ENCODE measurements around the gene FIBCD1.
"Not testable (repeated sequence)": the region's sequence is repeated elsewhere in the genome, so short reads cannot be mapped to it uniquely, and the experiment has no call there.

Gene FIBCD1

DNA sequence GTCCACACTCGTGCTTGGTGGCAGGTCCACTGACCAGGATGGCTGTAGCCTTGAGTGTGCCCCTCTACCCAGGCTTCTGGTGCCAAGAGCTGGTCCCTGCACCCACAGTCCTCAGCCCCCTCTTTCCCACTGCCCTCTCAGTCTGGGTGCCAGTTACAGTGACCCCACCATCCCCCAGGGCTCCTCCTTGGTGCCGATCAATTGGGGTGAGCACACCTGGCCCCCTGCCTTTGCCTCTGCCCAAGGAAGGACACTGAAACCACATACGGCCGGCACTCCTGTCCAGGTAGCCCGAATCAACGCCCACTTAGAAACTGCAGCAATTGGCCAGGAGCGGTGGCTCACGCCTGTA lies 24.0 kb downstream of the FIBCD1 start:
- no peak overlapping the region for H3K4me3 ChIP-seq (ENCODE audit: low read depth, low read length)
- DNase-seq (ENCODE audit: low read depth), result no peak

DNA sequence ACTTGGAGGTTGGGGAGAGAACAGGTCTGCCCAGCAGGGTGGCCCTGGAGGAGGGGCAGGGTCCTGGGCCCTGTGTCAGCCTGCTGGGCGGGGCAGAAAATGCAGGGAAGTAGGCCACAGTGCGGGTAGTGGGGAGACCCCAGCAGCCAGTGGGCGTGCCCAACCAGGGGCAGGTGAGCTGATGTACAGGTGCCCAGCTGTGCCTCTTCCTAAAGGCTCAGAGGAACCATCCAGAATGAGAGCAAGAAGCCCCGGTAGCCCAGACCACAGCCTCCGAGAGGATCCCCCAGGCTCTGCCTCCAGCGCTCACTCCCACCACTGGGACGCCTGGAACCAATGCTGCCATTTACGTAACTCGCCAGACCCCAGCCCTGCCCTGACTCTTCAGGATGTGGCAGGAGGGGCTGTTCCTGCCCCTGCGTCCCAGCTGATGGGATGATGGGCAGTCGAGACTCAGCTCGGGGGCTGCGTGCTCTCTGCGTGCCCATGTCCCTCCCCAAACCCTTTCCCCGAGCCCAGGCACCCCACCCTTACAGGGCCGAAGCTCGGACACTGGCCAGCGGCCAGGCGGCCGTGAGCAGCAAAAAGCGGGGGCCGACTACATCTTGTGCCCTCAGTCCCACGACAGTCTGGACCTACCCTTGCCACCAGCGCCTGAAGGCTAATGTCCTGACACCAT lies 24.5 kb downstream of the FIBCD1 start:
- no peak for DNase-seq (ENCODE audit: low read depth)
- no peak overlapping the region for H3K4me3 ChIP-seq (ENCODE audit: low read depth, low read length)

DNA sequence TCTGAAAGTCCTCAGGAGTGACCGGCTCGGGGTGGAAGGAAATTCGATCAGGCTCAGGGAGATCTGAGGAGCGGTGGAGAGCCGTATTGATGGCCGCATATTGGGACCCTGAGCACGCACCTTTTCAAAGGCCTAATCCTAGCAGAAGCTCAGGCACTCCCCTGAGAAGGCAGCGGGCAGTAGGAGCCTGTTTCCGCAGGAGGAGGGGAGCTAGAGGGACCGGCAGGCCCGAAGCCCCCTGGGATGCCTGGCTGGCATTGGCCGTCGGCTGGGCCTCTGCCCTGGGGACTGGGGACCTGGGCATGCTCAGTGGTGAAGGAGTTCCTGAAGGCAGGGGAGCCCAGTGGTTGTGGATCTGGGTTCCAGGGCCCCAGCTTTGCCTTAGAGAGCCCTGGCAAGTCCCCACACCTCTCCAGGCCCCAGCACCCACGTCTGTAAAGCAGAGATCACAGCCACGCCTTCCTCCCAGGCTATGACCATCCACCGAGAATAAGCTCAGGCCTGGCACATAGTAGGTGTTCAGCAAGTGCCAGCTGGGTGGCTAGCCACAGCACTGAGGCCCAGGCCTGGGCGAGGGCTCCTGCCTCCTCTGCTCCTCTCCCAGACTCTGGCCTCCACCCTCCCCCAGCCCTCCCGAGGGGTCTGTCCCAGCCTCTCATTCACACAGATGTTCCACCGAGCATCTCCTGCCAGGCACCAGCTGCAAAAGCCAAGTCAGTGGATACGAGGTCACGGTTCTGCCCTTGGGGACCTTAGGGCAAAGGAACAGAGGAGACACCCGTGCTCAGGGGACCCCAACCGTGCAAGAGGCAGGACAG lies 25.2 kb downstream of the FIBCD1 start:
- no peak overlapping the region for H3K4me3 ChIP-seq (ENCODE audit: low read depth, low read length)
- no peak for DNase-seq (ENCODE audit: low read depth)

DNA sequence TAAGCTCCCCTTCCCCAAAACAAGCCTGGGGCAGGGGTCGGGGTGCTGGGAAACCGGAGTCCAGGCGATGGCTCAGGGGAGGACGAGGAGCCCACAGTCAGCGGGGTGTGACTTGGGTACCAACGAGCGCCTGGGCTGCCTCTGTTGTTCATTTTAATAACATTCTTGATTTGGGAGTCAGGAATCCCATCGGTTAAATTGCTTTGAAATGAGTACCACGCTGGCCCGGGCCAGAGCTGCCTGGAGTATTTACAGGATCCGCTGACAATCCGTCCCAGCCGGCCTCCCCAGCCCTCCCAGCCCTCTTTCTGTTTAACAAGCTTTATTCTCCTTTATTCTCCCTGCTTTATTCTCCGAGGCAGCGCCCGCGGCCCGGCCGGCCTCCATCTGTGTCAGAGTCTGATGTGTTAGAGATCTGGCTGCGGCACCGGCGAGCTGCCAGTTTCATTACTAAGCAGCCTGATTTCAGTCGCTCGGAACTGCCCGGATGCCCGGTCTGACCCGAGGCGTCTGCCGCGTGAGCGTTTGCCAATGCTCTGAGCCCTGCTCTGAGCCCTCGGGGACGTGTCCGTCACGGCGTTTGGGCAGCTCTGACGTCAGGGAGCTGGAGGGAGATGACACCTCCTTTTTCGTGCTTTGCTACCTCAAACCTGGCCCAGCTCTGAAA lies 26.0 kb downstream of the FIBCD1 start:
- no peak overlapping the region for H3K4me3 ChIP-seq (ENCODE audit: low read depth, low read length)
- peak; percentile 42 for DNase-seq (ENCODE audit: low read depth)

DNA sequence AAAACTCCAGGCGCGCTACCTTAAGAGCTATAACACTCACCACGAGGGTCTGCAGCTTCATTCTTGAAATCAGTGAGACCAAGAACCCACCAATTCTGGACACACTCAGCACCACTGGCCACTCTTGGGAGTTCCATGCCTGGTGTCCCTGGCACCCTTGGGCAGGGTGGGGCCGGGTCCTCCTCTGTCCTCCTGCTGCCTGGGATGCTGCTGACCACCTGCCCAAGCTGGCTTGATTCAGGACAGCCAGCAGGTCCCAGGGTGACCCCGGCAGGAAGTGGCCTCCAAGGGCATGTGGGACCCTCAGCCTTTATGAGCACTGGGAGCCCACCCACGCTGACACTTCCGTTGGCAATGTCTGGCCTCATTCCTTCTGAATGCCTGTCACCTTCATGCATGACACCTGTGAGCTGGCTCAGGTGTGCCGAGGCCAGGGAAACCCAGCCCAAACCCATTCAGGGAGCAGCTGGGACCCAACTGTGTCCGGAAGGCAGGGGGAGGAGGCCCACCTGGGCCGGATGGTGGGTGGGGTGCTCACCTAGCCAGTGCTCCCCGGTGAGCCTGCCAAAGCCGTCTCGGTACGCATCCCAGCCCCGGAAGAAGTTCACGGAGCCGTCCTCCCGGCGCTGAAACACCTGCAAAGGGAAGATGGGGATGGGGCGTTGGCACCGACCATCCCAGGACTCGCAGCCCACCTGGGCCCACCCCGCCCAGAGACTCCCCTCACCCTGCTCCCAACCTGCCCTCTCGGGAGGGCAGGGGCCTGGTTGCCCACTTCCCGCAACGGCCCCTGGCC lies 27.6 kb downstream of the FIBCD1 start:
- no peak for DNase-seq (ENCODE audit: low read depth)
- H3K4me3 ChIP-seq (ENCODE audit: low read depth, low read length), result no peak overlapping the region

DNA sequence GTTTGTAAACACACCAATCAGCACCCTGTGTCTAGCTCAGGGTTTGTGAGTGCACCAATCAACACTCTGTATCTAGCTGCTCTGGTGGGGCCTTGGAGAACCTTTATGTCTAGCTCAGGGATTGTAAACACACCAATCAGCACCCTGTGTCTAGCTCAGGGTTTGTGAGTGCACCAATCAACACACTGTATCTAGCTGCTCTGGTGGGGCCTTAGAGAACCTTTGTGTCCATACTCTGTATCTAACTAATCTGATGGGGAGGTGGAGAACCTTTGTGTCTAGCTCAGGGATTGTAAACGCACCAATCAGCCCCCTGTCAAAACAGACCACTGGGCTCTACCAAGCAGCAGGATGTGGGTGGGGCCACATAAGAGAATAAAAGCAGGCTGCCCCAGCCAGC lies 28.4 kb downstream of the FIBCD1 start:
- H3K4me3 ChIP-seq (ENCODE audit: low read depth, low read length), result not testable (repeated sequence)

DNA sequence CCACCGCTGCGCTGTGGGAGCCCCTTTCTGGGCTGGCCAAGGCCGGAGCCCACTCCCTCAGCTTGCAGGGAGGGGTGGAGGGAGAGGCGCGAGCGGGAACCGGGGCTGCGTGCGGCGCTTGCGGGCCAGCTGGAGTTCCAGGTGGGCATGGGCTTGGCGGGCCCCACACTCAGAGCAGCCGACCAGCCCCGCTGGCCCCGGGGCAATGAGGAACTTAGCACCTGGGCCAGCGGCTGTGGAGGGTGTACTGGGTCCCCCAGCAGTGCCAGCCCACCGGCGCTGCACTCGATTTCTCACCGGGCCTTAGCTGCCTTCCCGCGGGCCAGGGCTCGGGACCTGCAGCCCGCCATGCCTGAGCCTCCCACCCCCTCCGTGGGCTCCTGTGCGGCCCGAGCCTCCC lies 29.0 kb downstream of the FIBCD1 start:
- not testable (repeated sequence) for DNase-seq (ENCODE audit: low read depth); H3K4me3 ChIP-seq (ENCODE audit: low read depth, low read length)

More for the DNA sequence above, 28.4 kb downstream of the FIBCD1 start:
- DNase-seq (ENCODE audit: low read depth), result not testable (repeated sequence)

DNA sequence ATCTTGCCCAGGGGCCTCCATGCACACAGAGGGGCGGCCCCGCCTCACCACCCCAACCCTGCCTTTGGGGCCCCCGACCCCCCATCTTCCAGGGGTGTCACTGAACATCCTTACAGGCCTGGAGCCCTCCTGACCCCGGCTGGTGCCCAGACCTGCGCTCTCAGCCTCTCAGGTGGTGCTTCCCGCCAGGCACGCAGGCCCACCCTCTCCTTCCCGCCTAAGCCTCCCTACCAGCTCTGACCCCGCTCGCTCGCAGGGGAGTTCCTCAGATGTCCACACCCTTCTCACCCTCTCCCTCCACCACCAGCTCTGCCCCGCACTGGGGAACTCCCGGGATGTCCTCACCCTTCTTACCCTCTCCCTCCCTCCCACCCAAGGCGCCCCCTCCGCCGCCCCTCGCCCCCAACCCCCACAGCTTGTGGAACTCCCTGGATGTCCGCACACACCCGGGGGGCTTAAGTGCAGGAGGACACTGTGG lies 30.1 kb downstream of the FIBCD1 start:
- DNase-seq (ENCODE audit: low read depth), result no peak
- H3K4me3 ChIP-seq (ENCODE audit: low read depth, low read length), result no peak overlapping the region

DNA sequence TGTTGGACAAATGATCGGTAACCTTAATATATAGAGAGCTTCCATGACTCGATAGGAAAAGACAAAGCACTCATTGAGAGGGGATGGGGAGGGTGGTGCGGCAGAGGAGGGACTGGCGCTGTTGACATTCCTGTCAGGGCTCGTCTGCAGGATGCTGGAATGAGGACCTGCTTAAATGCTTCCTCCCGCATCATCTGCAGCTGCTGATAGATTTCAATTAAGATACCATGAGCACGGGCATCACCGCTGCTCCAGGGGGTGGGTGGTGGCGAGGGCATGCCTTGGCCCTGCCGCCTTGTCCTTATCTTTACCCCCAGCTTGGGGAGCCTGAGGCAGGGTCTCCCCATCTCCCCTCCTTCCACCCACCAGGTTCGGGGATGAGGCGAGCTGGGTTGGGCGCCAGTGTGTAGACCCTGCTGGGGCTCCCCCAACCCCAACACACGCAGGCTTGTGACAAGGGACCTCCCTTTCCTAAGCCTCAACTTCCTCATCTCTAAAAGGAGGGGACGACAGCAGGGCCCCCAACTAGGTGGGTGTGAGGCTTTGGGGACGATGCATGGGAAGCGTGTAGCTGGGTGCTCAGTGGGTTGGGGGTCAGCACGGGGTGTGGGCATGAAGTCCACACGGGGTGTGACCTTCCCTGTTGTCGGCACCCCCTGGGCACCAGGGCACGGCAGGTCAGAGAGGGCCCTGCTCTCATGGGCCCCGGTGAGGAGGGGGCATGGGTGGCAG lies 30.7 kb downstream of the FIBCD1 start:
- H3K4me3 ChIP-seq (ENCODE audit: low read depth, low read length), result no peak overlapping the region
- no peak for DNase-seq (ENCODE audit: low read depth)

DNA sequence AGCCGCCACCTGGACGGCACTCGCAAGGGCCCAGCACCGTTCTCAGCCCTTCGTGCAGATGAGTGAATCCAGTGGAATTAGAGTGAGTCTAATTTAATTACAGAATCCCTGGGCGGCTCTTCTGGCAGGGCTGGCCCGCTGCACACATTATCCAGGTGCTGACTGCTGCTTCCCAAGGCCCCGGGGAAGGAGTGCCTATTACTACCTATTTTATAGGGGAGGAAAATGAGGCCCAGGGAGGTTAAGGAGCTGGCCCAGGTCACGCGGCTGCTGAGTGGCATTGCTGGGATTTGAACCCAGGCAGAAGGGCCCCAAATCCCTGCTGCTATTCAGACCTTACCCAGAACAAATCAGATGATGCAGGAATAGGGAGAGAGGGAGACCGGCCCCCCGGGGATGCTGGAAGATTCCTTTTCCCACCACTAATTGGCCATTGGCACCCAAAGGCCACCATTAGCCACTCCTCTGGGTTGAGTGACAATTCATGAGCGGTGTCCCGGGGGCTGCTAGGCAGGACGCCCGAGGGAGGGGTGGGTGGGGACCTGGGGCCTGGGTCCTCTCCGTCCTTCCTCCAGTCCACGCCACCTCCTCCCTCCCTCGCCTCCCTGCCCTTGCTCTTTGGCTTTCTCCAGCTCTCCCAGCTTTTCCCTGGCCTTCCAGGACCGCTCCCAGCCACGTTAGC lies 32.2 kb downstream of the FIBCD1 start:
- H3K4me3 ChIP-seq (ENCODE audit: low read depth, low read length), result no peak overlapping the region
- DNase-seq (ENCODE audit: low read depth), result no peak

DNA sequence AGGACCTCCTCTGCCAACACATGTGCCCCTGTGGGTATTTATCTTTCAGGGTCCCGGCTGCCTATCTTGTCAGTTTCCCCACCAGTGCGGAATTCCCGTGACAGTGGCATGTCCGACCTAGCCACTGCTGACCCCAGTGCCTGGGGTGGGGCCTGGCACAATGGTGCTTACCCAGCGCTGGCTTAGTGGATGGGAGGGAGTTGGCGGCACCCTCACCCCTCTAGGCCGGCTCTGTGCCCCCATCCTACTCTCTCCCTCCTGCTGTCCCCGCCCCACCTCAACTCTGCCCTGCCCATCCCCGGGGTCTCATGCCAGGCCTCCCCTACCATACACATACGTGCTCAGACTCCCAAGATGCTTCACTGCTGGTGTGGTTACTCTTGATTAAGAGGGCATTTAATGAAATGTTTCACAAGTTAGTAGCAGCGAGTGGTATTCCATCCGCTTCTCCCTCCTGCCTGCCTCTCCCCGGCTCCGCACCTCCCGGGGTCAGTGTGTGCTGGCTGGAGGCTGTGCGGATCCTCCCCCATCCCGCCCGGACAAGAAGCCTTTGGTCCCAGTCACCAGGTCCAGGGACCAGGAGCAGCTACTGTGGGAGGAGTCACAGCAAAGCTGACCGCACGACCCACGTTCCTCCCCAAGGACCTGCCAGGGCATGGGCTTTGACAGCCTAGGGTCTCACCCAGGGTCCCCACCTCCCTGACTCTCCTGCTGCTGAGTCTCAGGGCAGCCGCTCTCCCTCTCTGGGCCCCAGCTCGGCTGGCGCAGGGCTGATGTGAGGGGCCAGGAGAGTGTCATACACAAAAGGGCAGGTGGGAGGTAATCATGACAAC lies 32.9 kb downstream of the FIBCD1 start:
- DNase-seq (ENCODE audit: low read depth), result no peak
- H3K4me3 ChIP-seq (ENCODE audit: low read depth, low read length), result no peak overlapping the region

DNA sequence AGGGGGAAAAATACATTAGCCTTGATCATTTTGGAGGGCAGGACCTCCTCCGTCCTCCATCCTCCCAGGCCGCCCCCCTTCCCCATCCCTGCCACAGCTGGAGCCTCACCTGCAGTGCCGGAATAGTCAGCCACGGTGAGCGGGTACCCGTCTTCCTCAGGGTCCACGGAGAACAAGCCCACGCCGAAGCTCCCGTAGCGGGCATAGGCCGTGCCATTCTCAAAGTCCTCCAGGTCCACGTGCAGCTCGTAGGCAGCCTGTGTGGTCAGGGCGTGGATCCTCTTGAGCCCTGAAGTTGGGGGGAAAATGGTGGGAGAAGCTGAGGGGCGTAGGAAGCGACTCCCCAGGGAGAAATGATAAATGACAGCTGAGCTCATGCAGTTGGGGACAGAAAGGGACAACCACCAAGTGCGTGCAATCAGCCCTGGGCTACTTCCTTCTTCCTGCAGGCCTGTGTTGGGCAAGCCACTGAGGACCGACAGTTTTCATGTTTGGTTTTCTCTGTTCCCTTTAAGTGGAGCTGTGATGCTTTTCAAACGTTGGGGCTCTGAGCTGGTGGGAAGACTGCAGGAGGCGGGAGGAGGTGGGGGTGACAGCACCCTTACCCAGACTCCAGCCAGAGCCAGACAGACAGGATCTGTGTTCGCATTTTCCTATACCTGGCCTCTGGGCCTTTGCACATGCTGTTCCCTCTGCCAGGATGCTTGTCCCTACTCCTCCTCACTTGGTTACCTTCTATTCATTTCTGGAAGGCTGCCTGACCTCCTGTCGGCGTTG lies 33.7 kb downstream of the FIBCD1 start:
- DNase-seq (ENCODE audit: low read depth), result no peak

DNA sequence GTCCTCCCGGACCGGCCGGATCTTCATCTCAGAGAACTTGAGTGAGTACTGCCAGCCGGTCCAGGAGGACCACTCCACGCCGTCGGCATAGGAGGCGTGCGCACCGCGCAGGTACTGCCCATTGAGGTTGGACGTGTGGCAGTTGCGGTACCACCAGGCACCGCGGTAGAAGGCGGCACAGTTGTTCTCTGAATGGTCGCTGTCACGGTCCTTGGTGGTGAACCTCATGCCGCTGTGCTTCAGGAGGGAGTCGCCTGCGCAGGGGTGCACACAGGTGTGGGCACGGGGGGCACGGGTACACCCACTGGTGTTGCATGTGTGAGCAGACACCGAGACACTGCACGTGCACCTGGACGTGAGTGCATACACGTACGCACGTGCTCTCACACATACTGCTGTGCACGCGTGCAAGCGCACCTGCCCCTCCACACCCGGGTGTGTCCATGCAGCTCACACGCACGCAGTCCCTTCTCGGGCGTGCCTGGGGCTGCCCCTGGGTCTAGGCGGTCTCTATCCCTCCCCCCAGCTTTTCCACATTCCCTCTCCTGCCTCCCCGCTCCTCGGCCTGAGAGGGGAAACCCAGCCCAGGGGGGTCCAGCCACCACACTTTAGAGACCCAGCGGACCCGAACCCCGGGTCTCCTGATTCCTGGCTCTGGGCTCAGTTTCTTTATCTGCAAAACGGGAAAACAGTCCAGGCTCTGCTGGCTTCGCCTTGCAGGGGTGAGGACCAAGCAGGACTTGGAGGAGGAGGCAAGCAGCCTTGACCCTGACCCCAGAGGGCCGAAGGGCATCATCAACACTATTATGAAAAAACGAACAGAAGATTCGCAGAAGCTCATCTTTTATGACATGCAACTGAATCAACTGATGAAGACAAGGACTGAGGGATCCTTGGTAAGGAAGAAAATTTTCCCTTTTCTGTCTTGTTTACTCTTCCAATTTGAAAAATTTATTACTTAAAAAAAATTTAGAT lies 34.7 kb downstream of the FIBCD1 start:
- DNase-seq (ENCODE audit: low read depth), result no peak
- no peak overlapping the region for H3K4me3 ChIP-seq (ENCODE audit: low read depth, low read length)

More for the DNA sequence above, 33.7 kb downstream of the FIBCD1 start:
- no peak overlapping the region for H3K4me3 ChIP-seq (ENCODE audit: low read depth, low read length)

DNA sequence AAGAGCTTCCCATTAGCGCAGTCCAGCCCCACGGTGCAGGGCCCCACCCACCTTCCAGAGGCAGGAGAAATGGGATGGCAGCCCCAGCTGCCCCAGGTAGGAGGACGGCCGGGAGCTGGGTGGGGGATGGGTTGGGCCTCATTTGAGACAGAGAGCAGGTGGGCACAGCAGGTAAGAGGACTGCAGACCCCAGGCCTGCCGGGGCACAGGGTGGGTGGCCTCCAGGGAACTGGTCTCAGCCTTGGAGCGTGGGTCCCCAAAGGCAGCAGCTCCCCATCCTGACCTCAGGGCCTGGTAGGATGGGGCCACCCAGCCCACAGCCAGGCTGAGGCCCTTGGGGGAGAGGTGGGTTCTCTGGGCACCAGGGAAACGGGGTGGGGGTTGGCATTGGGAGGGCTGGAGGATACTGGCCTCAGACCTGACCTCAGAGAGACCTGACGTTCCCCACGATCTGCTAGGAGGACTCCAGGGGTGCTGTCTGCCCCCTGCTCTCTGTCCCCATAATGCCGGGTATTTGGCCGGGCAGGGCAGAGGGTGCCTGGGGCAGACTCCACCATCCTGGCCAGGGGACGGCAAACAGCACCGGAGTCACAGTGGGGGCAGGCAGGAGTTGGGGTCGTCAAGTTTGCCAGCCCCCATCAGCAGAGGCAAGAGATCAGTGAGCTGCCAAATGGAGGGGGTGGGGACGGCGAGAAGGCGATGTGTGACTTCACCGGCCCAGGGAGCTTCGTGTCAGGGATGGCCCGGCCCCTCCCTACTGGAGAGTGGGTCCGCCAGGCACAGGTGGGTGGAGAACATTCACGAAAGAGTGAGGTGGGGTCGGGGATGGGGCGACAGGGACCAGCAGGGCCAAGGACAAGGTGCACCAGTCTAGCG lies 35.6 kb downstream of the FIBCD1 start:
- no peak overlapping the region for H3K4me3 ChIP-seq (ENCODE audit: low read depth, low read length)
- DNase-seq (ENCODE audit: low read depth), result no peak

All from skeletal muscle cell (primary cell).